Progenitor cell of endocrine pancreas (in vitro differentiated cells): ENCODE data around the gene TMEM132D. TPM values are rescaled to one million over a fixed set of nuclear protein-coding genes. Genes with fewer than 3 reads are reported as not detected.
"Not testable (repeated sequence)": the region's sequence is repeated elsewhere in the genome, so short reads cannot be mapped to it uniquely, and the experiment has no call there.

Experiments used
- DNase-seq: peaks from one replicate; pipeline ENCODE4 v3.0.0; 2021; ENCODE audit warnings: low spot score; ENCODE audit not compliant: unreplicated experiment
- H3K27ac Mint-ChIP-seq: 2 replicates; pipeline ENCODE4 v1.8.0; 2021; ENCODE audit warnings: mild to moderate bottlenecking, moderate library complexity, mixed read lengths
- H3K27me3 Mint-ChIP-seq: 2 replicates; pipeline ENCODE4 v1.8.0; 2021; ENCODE audit warnings: mixed read lengths
- H3K36me3 Mint-ChIP-seq: 2 replicates; pipeline ENCODE4 v1.8.0; 2022; ENCODE audit warnings: mixed read lengths; ENCODE audit not compliant: insufficient read depth
- H3K4me1 Mint-ChIP-seq: 2 replicates; pipeline ENCODE4 v1.8.0; 2021; ENCODE audit warnings: low read depth, mixed read lengths
- H3K4me3 Mint-ChIP-seq: 2 replicates; pipeline ENCODE4 v1.8.0; 2021; ENCODE audit warnings: low read depth, mild to moderate bottlenecking, moderate library complexity, mixed read lengths
- H3K9me3 Mint-ChIP-seq: 2 replicates; pipeline ENCODE4 v1.8.0; 2021; ENCODE audit warnings: low read depth, mixed read lengths
- total RNA-seq: library from RNA; stranded (reverse); gene quantifications from 2 replicates; pipeline ENCODE4 v1.2.1, GENCODE V29; 2021
- TF ChIP-seq, protein P1 (sequence below): fragments of 200-600 bp; sonication (generic); IDR thresholded peaks from one replicate; pipeline ENCODE4 v1.5.0; 2021; ENCODE audit warnings: antibody characterized with exemption, mild to moderate bottlenecking; ENCODE audit not compliant: unreplicated experiment

The TMEM132D gene
- total RNA-seq, 1 donor from 2014 or later = 0.46 TPM

DNA sequence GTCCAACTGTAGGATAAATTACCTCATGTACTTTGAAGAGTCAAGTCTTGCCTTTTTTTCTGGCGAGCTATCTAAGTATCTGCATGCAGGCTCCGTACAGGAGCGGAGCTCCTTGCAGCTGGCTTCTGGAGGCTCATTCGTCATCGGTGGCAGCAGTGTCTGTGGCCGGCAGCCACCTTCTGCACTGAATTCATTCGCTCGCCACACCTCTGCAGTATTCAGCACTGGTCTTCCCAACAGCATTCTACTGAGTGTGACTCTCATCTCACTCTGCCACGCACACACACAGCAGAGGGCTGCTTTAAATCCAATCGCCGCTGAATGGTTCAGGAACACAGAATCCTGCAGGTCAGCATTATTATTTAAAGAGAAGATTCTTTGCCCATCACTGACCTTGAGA, 850.6 kb downstream of the TMEM132D start:
- Mint-ChIP-seq H3K36me3 (no peaks in the 10 kb centered on the region), H3K27ac (no peak overlapping the region), H3K4me1 (no peaks in the 10 kb centered on the region), H3K9me3 (no peaks in the 10 kb centered on the region), H3K4me3 (no peak overlapping the region), H3K27me3 (peaks cover 7% of the 10 kb centered on the region)
- no peak for DNase-seq
- TF ChIP-seq, protein P1, sequence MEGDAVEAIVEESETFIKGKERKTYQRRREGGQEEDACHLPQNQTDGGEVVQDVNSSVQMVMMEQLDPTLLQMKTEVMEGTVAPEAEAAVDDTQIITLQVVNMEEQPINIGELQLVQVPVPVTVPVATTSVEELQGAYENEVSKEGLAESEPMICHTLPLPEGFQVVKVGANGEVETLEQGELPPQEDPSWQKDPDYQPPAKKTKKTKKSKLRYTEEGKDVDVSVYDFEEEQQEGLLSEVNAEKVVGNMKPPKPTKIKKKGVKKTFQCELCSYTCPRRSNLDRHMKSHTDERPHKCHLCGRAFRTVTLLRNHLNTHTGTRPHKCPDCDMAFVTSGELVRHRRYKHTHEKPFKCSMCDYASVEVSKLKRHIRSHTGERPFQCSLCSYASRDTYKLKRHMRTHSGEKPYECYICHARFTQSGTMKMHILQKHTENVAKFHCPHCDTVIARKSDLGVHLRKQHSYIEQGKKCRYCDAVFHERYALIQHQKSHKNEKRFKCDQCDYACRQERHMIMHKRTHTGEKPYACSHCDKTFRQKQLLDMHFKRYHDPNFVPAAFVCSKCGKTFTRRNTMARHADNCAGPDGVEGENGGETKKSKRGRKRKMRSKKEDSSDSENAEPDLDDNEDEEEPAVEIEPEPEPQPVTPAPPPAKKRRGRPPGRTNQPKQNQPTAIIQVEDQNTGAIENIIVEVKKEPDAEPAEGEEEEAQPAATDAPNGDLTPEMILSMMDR = no peak

GRCh38 chr12:129052373-129052772, 851.5 kb downstream of the TMEM132D start:
- H3K27me3 Mint-ChIP-seq = peaks cover 9% of the 10 kb centered on the region
- H3K27ac Mint-ChIP-seq = no peak overlapping the region
- H3K4me1 Mint-ChIP-seq = no peaks in the 10 kb centered on the region
- no peaks in the 10 kb centered on the region for H3K36me3 Mint-ChIP-seq
- no peaks in the 10 kb centered on the region for H3K9me3 Mint-ChIP-seq
- H3K4me3 Mint-ChIP-seq = no peak overlapping the region
- TF ChIP-seq, protein P1 = no peak
- DNase-seq = no peak

DNA sequence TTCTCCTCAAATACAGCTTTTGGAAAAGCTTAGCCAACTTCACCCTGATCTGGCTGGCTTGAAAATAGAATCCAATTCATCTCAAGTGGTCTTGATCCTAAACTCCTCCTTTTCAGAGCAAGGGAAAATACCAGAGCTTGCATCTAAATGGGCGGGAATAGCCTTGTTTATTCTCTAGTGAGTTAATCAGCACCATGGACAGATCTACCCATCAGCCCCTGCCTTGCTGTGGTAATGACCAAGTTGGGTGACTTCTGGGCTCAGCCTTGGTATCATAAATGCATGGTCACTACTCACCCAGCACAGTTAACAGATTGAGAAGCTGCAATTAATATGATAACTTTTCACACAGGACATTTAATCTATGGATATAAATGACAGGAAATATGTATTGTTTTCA, 853.9 kb downstream of the TMEM132D start:
- DNase-seq = peak; percentile 44
- no peaks in the 10 kb centered on the region for H3K4me1 Mint-ChIP-seq
- no peaks in the 10 kb centered on the region for H3K9me3 Mint-ChIP-seq
- no peak overlapping the region for H3K27ac Mint-ChIP-seq
- H3K36me3 Mint-ChIP-seq = no peaks in the 10 kb centered on the region
- TF ChIP-seq, protein P1 = no peak
- peaks cover 13% of the 10 kb centered on the region for H3K27me3 Mint-ChIP-seq
- no peak overlapping the region for H3K4me3 Mint-ChIP-seq

DNA sequence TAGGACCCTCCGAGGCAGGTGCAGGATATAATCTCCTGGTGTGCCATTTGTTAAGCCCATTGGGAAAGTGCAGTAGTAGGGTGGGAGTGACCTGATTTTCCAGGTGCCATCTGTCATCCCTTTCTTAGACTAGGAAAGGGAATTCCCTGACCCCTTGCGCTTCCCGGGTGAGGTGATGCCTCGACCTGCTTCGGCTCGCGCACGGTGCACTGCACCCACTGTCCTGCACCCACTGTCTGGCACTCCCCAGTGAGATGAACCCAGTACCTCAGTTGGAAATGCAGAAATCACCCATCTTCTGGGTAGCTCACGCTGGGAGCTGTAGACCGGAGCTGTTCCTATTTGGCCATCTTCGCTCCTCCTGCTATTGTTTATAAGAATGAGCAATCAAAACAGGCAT, 860.5 kb downstream of the TMEM132D start:
- not testable (repeated sequence) for H3K36me3 Mint-ChIP-seq, H3K27me3 Mint-ChIP-seq, DNase-seq, H3K27ac Mint-ChIP-seq, H3K9me3 Mint-ChIP-seq, H3K4me3 Mint-ChIP-seq, H3K4me1 Mint-ChIP-seq

DNA sequence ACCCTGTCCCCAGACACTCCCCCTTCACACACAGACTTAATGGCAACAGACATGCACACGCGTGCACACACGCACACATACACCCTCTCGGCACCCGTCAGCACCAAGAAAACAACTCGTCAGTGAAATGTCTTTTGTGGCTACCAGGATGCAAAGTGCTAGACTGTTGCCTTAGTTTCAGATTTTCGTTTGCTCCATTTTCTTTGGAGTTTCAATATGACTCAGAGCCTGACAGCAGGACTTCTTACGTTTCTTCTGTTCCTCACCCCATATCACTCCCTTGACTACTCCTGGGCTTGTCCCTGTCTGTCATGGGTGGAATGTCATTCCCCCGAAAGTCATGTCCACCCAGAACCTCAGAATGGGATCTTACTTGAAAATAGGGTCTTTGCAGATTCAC, 867.7 kb downstream of the TMEM132D start:
- no peaks in the 10 kb centered on the region for H3K36me3 Mint-ChIP-seq
- peaks cover 15% of the 10 kb centered on the region for H3K27me3 Mint-ChIP-seq
- TF ChIP-seq, protein P1 = no peak
- DNase-seq = no peak
- peaks cover 4% of the 10 kb centered on the region for H3K9me3 Mint-ChIP-seq
- H3K4me3 Mint-ChIP-seq = no peak overlapping the region
- H3K27ac Mint-ChIP-seq = no peak overlapping the region
- H3K4me1 Mint-ChIP-seq = no peaks in the 10 kb centered on the region

DNA sequence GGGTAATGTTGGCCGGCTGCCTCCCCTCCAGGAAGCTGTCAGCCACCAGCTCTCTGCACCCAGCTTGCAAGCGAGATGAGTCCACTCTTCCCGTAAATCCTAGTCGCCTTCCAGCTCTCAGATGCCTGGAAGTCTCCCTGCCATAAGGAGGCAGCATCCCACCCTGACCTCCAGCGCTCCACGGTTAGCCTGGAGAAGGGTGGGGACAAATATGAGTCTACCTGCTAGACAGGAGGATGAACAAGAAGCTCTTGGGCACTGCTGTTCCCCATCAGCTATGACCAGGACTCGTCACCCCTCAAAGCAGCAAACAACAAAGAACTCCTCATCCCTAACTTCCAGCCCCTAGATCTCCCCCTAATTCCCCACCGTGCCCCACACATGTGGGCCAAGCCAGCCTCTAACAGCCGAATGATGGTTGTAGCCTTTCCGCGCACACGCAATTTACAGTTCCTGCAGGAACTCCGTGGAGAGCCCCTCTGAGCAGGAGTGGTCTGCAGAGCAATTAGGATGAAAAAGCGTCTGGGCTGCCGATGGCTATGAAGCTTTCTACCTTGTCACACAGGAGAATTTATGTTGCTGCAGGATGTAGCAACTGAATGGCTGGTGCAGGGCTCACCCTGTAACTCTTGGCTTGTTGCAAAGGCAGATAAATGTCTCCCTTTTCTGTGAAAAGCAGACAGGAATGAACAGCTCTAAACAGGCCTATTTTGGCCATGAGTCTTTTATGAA, 869.1 kb downstream of the TMEM132D start:
- no peak overlapping the region for H3K27ac Mint-ChIP-seq
- peaks cover 15% of the 10 kb centered on the region for H3K27me3 Mint-ChIP-seq
- no peak for DNase-seq
- no peaks in the 10 kb centered on the region for H3K4me1 Mint-ChIP-seq
- H3K36me3 Mint-ChIP-seq = no peaks in the 10 kb centered on the region
- no peak overlapping the region for H3K4me3 Mint-ChIP-seq
- TF ChIP-seq, protein P1 = no peak
- peaks cover 4% of the 10 kb centered on the region for H3K9me3 Mint-ChIP-seq
